HepG2 (cell line): ENCODE data around the gene SLC9A5. TPM values are rescaled to one million over a fixed set of nuclear protein-coding genes. Genes with fewer than 3 reads are reported as not detected.

Experiments
- BRD4 ChIP-seq: sonication (generic); formaldehyde crosslinking; IDR thresholded peaks from 2 replicates; pipeline ENCODE4 v1.4.0; 2020; ENCODE audit warnings: missing genetic modification reagents
- DPF2 ChIP-seq: sonication (generic); formaldehyde crosslinking; IDR thresholded peaks from 2 replicates; pipeline ENCODE4 v1.4.0; 2020; ENCODE audit warnings: mild to moderate bottlenecking, low read depth, missing genetic modification reagents, borderline replicate concordance
- HNF4G ChIP-seq, 2 experiments: sonication (generic) in 1 of 2; formaldehyde crosslinking in 1 of 2; IDR thresholded peaks; 2 replicates each; pipeline versions ENCODE4 v1.4.0 to v1.6.1; 2011 to 2020; ENCODE audit warnings: borderline replicate concordance in 2 of 2, low read depth in 2 of 2, mild to moderate bottlenecking in 2 of 2, low read length in 1 of 2, missing genetic modification reagents in 1 of 2, moderate library complexity in 1 of 2
- HOXD1 ChIP-seq: sonication (generic); formaldehyde crosslinking; IDR thresholded peaks from 2 replicates; pipeline ENCODE4 v1.5.0; 2020; ENCODE audit warnings: missing genetic modification reagents
- POLR2G ChIP-seq: fragments of 200-400 bp; formaldehyde crosslinking; IDR thresholded peaks from 2 replicates; pipeline ENCODE4 v1.6.1; 2018; ENCODE audit warnings: mild to moderate bottlenecking, low read depth, low read length, moderate library complexity
- SMYD3 ChIP-seq: sonication (generic); formaldehyde crosslinking; IDR thresholded peaks from 2 replicates; pipeline ENCODE4 v1.8.1; 2023; ENCODE audit warnings: mild to moderate bottlenecking, missing genetic modification reagents
- ZKSCAN8 ChIP-seq: IDR thresholded peaks from 2 replicates; pipeline ENCODE4 v1.6.1; 2016; ENCODE audit warnings: borderline replicate concordance, missing genetic modification reagents, missing compliant biosample characterization
- ZNF136 ChIP-seq: sonication (generic); formaldehyde crosslinking; IDR thresholded peaks from 2 replicates; pipeline ENCODE4 v1.8.1; 2022; ENCODE audit warnings: low read depth, mild to moderate bottlenecking, moderate library complexity, missing genetic modification reagents
- ZNF354B ChIP-seq: sonication (generic); formaldehyde crosslinking; IDR thresholded peaks from 2 replicates; pipeline ENCODE4 v1.8.0; 2022; ENCODE audit warnings: mild to moderate bottlenecking, missing genetic modification reagents
- polyA plus RNA-seq, 8 experiments: library from polyadenylated mRNA; depleted of rRNA in 3 of 8; stranded (reverse) in 7 of 8; unstranded in 1 of 8; fragments of >200 nt; fragmentation: Illumina TruSeq in 4 of 8; extraction: Trizol in 4 of 8; gene quantifications; 2 replicates each; pipeline versions ENCODE4 v1.2.1 to v1.2.3, GENCODE V29; 2011 to 2016; ENCODE audit warnings: low read depth in 4 of 8, missing spikeins in 1 of 8, mixed read lengths in 1 of 8; ENCODE audit not compliant: insufficient read depth in 1 of 8
- total RNA-seq, 5 experiments: library from RNA; depleted of rRNA; stranded (reverse); fragments of >200 nt; fragmentation: Illumina TruSeq; extraction: Trizol; gene quantifications; 2 replicates each; pipeline ENCODE4 v1.2.3, GENCODE V29; 2016; ENCODE audit warnings: low read depth in 1 of 5
- TF ChIP-seq, protein P1 (sequence below): IDR thresholded peaks from 2 replicates; pipeline ENCODE4 v1.6.1; 2016; ENCODE audit warnings: control low read depth
- TF ChIP-seq, protein P2 (sequence below): sonication (generic); formaldehyde crosslinking; IDR thresholded peaks from 2 replicates; pipeline ENCODE4 v1.5.1; 2020; ENCODE audit warnings: missing genetic modification reagents, mild to moderate bottlenecking, borderline replicate concordance
- TF ChIP-seq, protein P3 (sequence below): IDR thresholded peaks from 2 replicates; pipeline ENCODE4 v1.6.1; 2016; ENCODE audit warnings: low read depth, missing genetic modification reagents, missing compliant biosample characterization
- TF ChIP-seq, protein P4 (sequence below): sonication (generic); formaldehyde crosslinking; IDR thresholded peaks from 2 replicates; pipeline ENCODE4 v1.4.0; 2020; ENCODE audit warnings: missing genetic modification reagents, mild to moderate bottlenecking, borderline replicate concordance
- TF ChIP-seq, protein P5 (sequence below): sonication (generic); formaldehyde crosslinking; IDR thresholded peaks from 2 replicates; pipeline ENCODE4 v1.4.0; 2020; ENCODE audit warnings: mild to moderate bottlenecking, missing genetic modification reagents

SLC9A5 gene
- total and polyA plus RNA-seq, 2 of the 13 experiments (the other 11 are each of a cell fraction or from before 2014, with no cell fraction given) = 0.58 to 1.4 TPM

DNA sequence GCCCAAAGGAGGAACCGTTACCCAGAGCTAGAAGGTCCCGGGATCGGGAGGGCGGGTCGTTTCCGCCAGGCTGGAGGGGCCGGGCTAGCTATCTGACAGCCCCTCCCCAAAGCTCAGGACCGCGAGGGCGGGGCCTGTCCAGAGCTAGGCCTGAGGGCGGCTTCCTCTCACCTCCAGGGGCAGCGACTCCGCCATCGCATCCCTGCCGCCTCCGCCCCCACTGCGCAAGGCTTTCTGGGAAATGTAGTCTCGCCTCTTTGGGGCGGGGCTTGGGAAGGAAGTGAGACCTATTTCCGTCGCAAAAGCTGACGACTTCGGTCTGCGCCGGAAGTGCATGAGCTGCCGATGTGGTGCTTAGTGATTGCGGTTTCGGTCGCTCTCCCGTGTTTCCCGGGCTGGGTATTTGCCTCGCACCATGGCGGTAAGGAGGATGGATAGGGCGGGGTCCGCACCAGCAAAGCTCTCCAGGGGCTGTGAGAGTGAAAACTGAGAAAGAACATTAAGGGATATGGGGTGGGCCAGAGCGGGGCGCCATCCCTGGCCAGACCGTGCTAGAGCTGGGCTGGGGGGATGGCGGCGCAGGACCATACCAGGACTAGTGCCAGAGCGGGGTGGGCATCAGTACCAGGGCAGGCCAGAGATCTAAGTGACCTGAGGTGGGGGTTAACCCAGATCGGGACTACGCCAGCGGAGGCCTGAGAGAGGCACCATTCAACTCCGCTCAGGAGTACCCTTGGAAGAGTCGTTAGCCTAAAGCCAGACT, 21.8 kb upstream of the SLC9A5 start, which contains the start of gene TMEM208 (continued):
- TF ChIP-seq HNF4G (IDR thresholded peaks at IDR 0.05; ENCODE audit: borderline replicate concordance, low read depth, low read length) = no peak
- peak; percentile 71; the same call in 1 of the 2 replicates for TF ChIP-seq HNF4G (CRISPR knock-in tag; IDR thresholded peaks at IDR 0.05; ENCODE audit: borderline replicate concordance, low read depth)
- TF ChIP-seq, protein P1, sequence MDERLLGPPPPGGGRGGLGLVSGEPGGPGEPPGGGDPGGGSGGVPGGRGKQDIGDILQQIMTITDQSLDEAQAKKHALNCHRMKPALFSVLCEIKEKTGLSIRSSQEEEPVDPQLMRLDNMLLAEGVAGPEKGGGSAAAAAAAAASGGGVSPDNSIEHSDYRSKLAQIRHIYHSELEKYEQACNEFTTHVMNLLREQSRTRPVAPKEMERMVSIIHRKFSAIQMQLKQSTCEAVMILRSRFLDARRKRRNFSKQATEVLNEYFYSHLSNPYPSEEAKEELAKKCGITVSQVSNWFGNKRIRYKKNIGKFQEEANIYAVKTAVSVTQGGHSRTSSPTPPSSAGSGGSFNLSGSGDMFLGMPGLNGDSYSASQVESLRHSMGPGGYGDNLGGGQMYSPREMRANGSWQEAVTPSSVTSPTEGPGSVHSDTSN (CRISPR knock-in tag) = no peak; the same call in 1 of the 2 replicates
- no peak; the same call in 1 of the 2 replicates for TF ChIP-seq SMYD3 (CRISPR knock-in tag)
- TF ChIP-seq POLR2G = peak; percentile 95
- TF ChIP-seq HOXD1 (CRISPR knock-in tag) = peak; percentile 81
- peak; percentile 80 for TF ChIP-seq BRD4 (CRISPR knock-in tag)
- TF ChIP-seq, protein P2, sequence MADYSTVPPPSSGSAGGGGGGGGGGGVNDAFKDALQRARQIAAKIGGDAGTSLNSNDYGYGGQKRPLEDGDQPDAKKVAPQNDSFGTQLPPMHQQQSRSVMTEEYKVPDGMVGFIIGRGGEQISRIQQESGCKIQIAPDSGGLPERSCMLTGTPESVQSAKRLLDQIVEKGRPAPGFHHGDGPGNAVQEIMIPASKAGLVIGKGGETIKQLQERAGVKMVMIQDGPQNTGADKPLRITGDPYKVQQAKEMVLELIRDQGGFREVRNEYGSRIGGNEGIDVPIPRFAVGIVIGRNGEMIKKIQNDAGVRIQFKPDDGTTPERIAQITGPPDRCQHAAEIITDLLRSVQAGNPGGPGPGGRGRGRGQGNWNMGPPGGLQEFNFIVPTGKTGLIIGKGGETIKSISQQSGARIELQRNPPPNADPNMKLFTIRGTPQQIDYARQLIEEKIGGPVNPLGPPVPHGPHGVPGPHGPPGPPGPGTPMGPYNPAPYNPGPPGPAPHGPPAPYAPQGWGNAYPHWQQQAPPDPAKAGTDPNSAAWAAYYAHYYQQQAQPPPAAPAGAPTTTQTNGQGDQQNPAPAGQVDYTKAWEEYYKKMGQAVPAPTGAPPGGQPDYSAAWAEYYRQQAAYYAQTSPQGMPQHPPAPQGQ (CRISPR knock-in tag) = no peak
- TF ChIP-seq, protein P3, sequence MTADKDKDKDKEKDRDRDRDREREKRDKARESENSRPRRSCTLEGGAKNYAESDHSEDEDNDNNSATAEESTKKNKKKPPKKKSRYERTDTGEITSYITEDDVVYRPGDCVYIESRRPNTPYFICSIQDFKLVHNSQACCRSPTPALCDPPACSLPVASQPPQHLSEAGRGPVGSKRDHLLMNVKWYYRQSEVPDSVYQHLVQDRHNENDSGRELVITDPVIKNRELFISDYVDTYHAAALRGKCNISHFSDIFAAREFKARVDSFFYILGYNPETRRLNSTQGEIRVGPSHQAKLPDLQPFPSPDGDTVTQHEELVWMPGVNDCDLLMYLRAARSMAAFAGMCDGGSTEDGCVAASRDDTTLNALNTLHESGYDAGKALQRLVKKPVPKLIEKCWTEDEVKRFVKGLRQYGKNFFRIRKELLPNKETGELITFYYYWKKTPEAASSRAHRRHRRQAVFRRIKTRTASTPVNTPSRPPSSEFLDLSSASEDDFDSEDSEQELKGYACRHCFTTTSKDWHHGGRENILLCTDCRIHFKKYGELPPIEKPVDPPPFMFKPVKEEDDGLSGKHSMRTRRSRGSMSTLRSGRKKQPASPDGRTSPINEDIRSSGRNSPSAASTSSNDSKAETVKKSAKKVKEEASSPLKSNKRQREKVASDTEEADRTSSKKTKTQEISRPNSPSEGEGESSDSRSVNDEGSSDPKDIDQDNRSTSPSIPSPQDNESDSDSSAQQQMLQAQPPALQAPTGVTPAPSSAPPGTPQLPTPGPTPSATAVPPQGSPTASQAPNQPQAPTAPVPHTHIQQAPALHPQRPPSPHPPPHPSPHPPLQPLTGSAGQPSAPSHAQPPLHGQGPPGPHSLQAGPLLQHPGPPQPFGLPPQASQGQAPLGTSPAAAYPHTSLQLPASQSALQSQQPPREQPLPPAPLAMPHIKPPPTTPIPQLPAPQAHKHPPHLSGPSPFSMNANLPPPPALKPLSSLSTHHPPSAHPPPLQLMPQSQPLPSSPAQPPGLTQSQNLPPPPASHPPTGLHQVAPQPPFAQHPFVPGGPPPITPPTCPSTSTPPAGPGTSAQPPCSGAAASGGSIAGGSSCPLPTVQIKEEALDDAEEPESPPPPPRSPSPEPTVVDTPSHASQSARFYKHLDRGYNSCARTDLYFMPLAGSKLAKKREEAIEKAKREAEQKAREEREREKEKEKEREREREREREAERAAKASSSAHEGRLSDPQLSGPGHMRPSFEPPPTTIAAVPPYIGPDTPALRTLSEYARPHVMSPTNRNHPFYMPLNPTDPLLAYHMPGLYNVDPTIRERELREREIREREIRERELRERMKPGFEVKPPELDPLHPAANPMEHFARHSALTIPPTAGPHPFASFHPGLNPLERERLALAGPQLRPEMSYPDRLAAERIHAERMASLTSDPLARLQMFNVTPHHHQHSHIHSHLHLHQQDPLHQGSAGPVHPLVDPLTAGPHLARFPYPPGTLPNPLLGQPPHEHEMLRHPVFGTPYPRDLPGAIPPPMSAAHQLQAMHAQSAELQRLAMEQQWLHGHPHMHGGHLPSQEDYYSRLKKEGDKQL (CRISPR knock-in tag) = peak; percentile 58; the same call in 1 of the 2 replicates
- no peak for TF ChIP-seq ZNF136 (CRISPR knock-in tag)
- no peak for TF ChIP-seq ZNF354B (CRISPR knock-in tag)
- TF ChIP-seq, protein P4, sequence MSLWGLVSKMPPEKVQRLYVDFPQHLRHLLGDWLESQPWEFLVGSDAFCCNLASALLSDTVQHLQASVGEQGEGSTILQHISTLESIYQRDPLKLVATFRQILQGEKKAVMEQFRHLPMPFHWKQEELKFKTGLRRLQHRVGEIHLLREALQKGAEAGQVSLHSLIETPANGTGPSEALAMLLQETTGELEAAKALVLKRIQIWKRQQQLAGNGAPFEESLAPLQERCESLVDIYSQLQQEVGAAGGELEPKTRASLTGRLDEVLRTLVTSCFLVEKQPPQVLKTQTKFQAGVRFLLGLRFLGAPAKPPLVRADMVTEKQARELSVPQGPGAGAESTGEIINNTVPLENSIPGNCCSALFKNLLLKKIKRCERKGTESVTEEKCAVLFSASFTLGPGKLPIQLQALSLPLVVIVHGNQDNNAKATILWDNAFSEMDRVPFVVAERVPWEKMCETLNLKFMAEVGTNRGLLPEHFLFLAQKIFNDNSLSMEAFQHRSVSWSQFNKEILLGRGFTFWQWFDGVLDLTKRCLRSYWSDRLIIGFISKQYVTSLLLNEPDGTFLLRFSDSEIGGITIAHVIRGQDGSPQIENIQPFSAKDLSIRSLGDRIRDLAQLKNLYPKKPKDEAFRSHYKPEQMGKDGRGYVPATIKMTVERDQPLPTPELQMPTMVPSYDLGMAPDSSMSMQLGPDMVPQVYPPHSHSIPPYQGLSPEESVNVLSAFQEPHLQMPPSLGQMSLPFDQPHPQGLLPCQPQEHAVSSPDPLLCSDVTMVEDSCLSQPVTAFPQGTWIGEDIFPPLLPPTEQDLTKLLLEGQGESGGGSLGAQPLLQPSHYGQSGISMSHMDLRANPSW = no peak; the same call in 1 of the 2 replicates
- TF ChIP-seq, protein P5, sequence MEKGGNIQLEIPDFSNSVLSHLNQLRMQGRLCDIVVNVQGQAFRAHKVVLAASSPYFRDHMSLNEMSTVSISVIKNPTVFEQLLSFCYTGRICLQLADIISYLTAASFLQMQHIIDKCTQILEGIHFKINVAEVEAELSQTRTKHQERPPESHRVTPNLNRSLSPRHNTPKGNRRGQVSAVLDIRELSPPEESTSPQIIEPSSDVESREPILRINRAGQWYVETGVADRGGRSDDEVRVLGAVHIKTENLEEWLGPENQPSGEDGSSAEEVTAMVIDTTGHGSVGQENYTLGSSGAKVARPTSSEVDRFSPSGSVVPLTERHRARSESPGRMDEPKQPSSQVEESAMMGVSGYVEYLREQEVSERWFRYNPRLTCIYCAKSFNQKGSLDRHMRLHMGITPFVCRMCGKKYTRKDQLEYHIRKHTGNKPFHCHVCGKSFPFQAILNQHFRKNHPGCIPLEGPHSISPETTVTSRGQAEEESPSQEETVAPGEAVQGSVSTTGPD = peak; percentile 99
- peak; percentile 88 for TF ChIP-seq ZKSCAN8 (CRISPR knock-in tag)
- no peak; the same call in 1 of the 2 replicates for TF ChIP-seq DPF2
